Stimulated activated CD8-positive, alpha-beta memory T cell treated with anti-CD3 and anti-CD28 coated beads, Interleukin-7, amount 100 ng/mL, for 24 hours (primary cell): ENCODE results near the gene OVOL2.
"Not testable (repeated sequence)": the region's sequence is repeated elsewhere in the genome, so short reads cannot be mapped to it uniquely, and the experiment has no call there.

Experiments used
- DNase-seq: peaks from one replicate; pipeline ENCODE4 v3.0.0-alpha.2; 2020; ENCODE audit warnings: low read depth

Gene OVOL2

GRCh38 chr20:18057101-18057993, at the start of gene OVOL2:
OVOL2 (minus strand) TSS chr20:18057916; CDS start chr20:18057634, 282 bp downstream.
- DNase-seq, result no peak

GRCh38 chr20:18103497-18103896, 45.8 kb upstream of the OVOL2 start:
- DNase-seq, result no peak

- DNase-seq, result no peak
Observed at GRCh38 chr20:18101125-18101810, 43.6 kb upstream of the OVOL2 start.

- DNase-seq, result not testable (repeated sequence)
Observed at GRCh38 chr20:18100569-18100968, 42.9 kb upstream of the OVOL2 start.

GRCh38 chr20:18094191-18094590, 36.5 kb upstream of the OVOL2 start:
- no peak for DNase-seq

- DNase-seq, result no peak
Observed at GRCh38 chr20:18093388-18093787, 35.7 kb upstream of the OVOL2 start.

GRCh38 chr20:18092890-18093289, 35.2 kb upstream of the OVOL2 start:
- no peak for DNase-seq

GRCh38 chr20:18091623-18092022, 33.9 kb upstream of the OVOL2 start:
- no peak for DNase-seq

GRCh38 chr20:18090477-18090876, 32.8 kb upstream of the OVOL2 start:
- DNase-seq, result no peak

GRCh38 chr20:18090044-18090443, 32.3 kb upstream of the OVOL2 start:
- no peak for DNase-seq

GRCh38 chr20:18088841-18089240, 31.1 kb upstream of the OVOL2 start:
- DNase-seq, result not testable (repeated sequence)

- DNase-seq, result not testable (repeated sequence)
Observed at GRCh38 chr20:18088298-18088697, 30.6 kb upstream of the OVOL2 start.

GRCh38 chr20:18087054-18087453, 29.3 kb upstream of the OVOL2 start:
- DNase-seq, result no peak

GRCh38 chr20:18080836-18081235, 23.1 kb upstream of the OVOL2 start:
- not testable (repeated sequence) for DNase-seq

- DNase-seq, result no peak
Observed at GRCh38 chr20:18079756-18080353, 22.1 kb upstream of the OVOL2 start.

GRCh38 chr20:18077157-18077556, 19.4 kb upstream of the OVOL2 start:
- DNase-seq, result no peak

- no peak for DNase-seq
Observed at GRCh38 chr20:18072532-18072931, 14.8 kb upstream of the OVOL2 start.

- DNase-seq, result no peak
Observed at GRCh38 chr20:18066421-18067333, 9.0 kb upstream of the OVOL2 start.

- no peak for DNase-seq
Observed at GRCh38 chr20:18063676-18064075, 6.0 kb upstream of the OVOL2 start.

GRCh38 chr20:18059603-18060002, 1.9 kb upstream of the OVOL2 start:
- DNase-seq, result no peak

GRCh38 chr20:18058661-18059467, 1.1 kb upstream of the OVOL2 start:
- no peak for DNase-seq
